Stimulated activated naive CD8-positive, alpha-beta T cell treated with anti-CD3 and anti-CD28 coated beads, Interleukin-15, Interleukin-2, amounts not matched to agents 100 ng/mL and 50 ng/mL, for 24 hours (primary cell): Measurements from ENCODE around the gene GEMIN7.

Experiments used
- H3K27ac Mint-ChIP-seq: one replicate; pipeline ENCODE4 v1.8.0; 2021; ENCODE audit warnings: mild to moderate bottlenecking, mixed read lengths
- H3K27me3 Mint-ChIP-seq: one replicate; pipeline ENCODE4 v1.8.0; 2021; ENCODE audit warnings: mixed read lengths
- H3K36me3 Mint-ChIP-seq: one replicate; pipeline ENCODE4 v1.8.0; 2021; ENCODE audit warnings: low read depth, mixed read lengths
- H3K4me1 Mint-ChIP-seq: one replicate; pipeline ENCODE4 v1.8.0; 2021; ENCODE audit warnings: low read depth, mixed read lengths
- H3K4me3 Mint-ChIP-seq: one replicate; pipeline ENCODE4 v1.8.0; 2021; ENCODE audit warnings: mild to moderate bottlenecking, mixed read lengths
- H3K9me3 Mint-ChIP-seq: one replicate; pipeline ENCODE4 v1.8.0; 2021; ENCODE audit warnings: mixed read lengths

Gene GEMIN7

DNA sequence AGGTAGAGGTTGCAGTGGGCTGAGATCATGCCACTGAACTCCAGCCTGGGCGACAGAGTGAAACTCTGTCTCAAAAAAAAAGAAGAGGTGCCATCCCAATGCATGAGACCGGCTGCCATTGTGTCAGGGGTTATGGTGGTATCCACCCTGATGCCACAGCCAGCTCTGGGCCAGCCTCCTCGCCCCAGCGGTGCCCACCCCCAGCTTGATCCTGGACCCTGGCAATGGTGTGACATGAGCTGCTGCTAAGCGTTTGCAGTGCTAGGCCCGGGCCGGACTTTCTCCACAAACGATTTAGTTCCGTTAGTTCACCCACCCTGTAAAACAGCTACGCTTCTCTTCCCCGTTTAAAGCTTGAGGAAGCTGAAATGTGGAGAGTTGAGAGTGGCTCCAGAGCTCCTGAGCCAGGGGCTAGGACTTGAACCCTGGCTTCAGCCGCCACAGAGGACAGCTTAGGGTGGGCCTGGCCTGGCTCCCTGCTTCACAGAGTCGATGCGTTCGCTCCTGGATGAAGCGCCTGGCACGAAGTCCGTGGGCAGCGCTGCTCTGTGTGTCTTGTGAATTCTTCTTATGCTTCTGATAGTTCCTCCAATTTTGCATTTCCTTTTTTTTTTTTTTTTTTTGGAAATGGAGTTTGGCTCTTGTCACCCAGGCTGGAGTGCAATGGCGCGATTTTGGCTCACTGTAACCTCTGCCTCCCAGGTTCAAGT lies 56.3 kb downstream of the GEMIN7 start:
- Mint-ChIP-seq H3K27ac (no peak overlapping the region), H3K9me3 (no peaks in the 10 kb centered on the region), H3K27me3 (no peaks in the 10 kb centered on the region), H3K4me3 (no peak overlapping the region), H3K36me3 (no peaks in the 10 kb centered on the region), H3K4me1 (peaks cover 20% of the 10 kb centered on the region)

DNA sequence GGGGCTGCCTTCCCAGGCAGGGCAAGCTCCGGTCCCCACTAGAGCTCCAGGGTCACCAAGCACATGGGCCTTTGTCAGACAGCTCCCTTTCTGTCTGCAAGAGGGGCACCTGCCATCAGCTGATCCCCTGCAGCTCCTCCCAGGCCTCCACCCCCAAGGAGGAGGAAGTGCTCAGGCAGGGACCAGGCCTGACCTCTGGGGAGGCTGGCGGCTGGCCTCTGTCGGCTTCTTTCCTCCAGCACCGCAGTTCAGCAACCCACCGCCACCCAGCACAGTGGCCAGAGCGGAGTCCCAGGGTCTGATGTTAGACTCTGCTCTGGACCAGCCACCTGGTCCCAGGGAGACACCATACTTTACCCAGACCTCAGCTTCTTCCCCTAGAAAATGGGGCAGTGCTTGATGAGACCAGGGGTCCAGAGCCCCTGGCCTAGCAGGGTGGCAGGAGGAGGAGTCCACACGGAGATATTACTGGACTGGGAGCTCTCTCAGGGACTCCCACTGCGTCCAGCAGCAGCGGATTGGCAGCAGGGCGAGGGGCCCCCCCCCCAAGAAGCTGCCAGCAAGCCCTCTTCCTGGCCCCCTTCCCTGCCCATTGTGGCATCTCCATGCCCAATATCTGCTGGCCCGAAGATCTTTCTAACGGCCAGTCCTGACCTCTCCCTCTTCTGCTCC lies 57.6 kb downstream of the GEMIN7 start:
- Mint-ChIP-seq H3K4me1 (peaks cover 16% of the 10 kb centered on the region), H3K36me3 (peaks cover 6% of the 10 kb centered on the region), H3K27me3 (no peaks in the 10 kb centered on the region), H3K4me3 (no peak overlapping the region), H3K9me3 (no peaks in the 10 kb centered on the region), H3K27ac (no peak overlapping the region)

DNA sequence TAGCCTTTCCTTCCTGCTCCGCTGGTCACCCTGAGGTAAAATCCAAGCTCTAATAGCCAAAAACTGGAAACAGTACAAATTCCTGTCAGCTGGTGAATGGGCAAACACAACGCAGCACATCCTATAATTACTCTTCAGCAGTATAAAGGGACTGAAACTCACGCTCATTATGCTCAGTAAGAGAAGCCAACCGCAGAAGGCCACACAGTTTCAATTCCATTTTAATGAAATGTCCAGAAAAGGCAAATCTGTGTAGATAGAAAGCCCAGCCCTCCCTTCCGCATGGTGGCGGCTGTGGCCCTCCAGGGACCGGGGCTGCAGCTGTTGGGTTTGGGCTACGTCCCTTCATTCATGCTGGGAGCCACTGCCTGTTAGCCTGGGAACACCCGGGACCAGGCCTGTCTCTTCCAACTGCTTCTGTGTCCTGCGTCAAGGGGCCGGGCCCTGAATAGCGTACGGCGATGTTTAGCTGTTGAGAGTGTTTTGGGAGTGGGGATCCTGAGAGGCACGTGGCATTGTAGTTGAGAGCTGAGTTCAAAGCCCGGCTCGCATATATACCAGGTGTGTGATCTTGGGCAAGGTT lies 58.2 kb downstream of the GEMIN7 start:
- no peak overlapping the region for H3K27ac Mint-ChIP-seq
- H3K4me1 Mint-ChIP-seq: peaks cover 16% of the 10 kb centered on the region
- H3K27me3 Mint-ChIP-seq: no peaks in the 10 kb centered on the region
- no peak overlapping the region for H3K4me3 Mint-ChIP-seq
- no peaks in the 10 kb centered on the region for H3K9me3 Mint-ChIP-seq
- H3K36me3 Mint-ChIP-seq: peaks cover 6% of the 10 kb centered on the region

DNA sequence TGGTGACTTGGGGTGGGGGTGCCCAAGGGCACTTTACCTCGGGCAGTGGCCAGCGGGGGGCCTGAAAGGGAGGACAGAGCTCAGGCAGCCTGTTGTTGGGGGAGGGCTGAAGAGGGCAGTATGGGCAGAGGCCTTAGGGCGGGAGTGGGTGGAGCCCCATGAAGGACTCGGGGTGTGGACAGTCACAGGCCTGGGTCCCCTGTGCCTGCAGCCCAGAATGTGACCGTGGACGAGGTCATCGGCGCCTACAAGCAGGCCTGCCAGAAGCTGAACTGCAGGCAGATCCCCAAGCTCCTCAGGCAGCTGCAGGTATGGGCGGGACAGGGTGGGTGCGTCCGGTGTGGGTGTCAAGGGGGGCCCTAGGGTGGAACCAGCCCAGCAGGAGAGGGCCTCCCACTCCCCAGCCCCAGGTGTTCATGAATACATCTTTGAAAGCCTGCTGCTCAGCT lies 59.3 kb downstream of the GEMIN7 start:
- Mint-ChIP-seq H3K4me3 (no peak overlapping the region), H3K27ac (no peak overlapping the region), H3K36me3 (peaks cover 16% of the 10 kb centered on the region), H3K9me3 (no peaks in the 10 kb centered on the region), H3K27me3 (no peaks in the 10 kb centered on the region), H3K4me1 (peaks cover 16% of the 10 kb centered on the region)

DNA sequence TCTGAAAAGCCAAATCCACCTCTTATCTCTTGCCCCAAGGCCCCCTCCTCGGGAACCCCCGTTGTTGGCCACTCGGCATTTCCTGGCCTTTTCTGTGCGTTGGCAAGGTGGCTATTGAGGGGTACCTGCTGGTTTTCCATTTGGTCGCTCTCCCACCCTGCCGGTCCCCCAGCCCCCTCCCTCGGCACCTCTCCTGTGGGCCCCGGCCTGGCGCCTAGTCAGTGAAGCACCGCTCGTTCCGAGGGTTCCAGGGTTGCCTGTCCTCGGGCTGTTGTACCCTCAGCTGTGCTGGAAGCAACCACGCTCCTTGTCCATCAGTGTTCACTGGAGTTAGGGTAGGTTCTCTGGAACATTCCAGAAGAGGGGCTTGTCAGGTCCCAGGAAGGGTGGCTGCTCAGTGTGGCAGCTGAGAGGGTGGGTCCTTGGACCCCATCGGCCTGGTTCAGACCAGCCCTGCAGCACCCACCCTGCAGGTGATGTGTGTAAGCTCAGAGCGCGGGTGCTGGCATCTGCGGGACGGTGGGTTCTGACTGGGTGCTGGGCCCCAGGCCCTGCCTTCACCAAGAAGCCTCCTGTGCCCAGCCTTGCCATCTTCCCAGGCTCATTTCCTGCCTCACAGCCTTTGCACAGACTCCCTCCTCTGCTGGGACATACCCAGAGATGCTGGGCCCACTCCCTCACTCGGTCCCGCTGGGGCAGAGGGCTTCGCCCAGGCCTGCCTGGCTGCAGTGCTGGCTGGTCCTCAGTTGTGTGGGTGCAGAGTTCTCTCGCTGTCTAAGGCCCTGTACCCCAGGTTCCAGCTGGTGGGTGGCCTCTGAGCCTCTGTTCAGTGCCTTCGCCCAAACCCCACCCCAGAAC lies 60.5 kb downstream of the GEMIN7 start:
- Mint-ChIP-seq H3K4me3 (no peak overlapping the region), H3K27me3 (no peaks in the 10 kb centered on the region), H3K9me3 (no peaks in the 10 kb centered on the region), H3K27ac (no peak overlapping the region), H3K4me1 (peaks cover 9% of the 10 kb centered on the region), H3K36me3 (peaks cover 16% of the 10 kb centered on the region)

DNA sequence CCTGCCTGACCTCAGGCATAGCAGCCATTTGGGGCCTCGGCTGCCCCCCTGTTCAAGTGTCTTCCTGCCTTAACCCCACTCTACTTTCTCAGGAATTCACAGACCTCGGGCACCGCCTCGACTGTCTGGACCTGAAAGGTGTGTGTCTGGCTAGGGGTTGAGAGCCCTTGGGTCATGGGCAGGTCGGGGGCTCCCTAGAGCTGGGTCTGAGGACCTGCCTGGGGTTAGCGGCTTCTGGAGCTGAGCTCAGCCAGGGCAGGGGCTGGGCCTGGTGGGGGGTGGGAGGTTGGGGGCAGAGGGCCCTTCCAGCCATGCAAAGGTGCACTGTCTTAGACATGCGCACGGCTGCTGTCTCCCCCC lies 61.1 kb downstream of the GEMIN7 start:
- Mint-ChIP-seq H3K4me1 (peaks cover 8% of the 10 kb centered on the region), H3K4me3 (no peak overlapping the region), H3K9me3 (no peaks in the 10 kb centered on the region), H3K27me3 (no peaks in the 10 kb centered on the region), H3K36me3 (peaks cover 16% of the 10 kb centered on the region), H3K27ac (no peak overlapping the region)

DNA sequence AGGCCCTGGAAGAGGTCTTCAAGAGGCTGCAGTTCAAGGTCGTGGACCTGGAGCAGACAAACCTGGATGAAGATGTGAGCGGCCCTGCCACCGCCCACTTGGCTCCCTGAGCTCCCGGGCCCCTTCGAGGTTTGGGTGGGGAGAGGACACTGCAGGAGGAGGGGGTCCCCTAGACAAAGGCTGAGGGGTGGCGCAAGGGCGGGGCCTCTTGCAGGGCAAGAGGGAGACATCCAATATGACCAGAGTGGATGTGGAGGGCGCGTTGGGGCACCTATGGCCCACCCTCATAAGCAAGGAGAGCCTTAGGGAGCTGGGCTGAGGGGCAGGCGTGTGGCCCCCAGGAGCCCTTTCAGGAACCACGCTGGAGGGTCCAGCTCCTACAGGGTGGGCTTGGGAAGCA lies 61.5 kb downstream of the GEMIN7 start:
- H3K27me3 Mint-ChIP-seq: no peaks in the 10 kb centered on the region

More for the DNA sequence above, 61.5 kb downstream of the GEMIN7 start:
- no peak overlapping the region for H3K27ac Mint-ChIP-seq
- no peak overlapping the region for H3K4me3 Mint-ChIP-seq
- peaks cover 8% of the 10 kb centered on the region for H3K4me1 Mint-ChIP-seq
- H3K36me3 Mint-ChIP-seq: peaks cover 16% of the 10 kb centered on the region
- no peaks in the 10 kb centered on the region for H3K9me3 Mint-ChIP-seq
